Measurements from ENCODE around the gene FNDC8. TPM values are rescaled to one million over a fixed set of nuclear protein-coding genes. Genes with fewer than 3 reads are reported as not detected.

FNDC8 gene
- total RNA-seq (not detected), polyA plus RNA-seq (not detected)
- long read RNA-seq, donor 1 = 0 reads
- long read RNA-seq, donor 2 = 0 reads
- long read RNA-seq, donor 3 = 0 reads
- long read RNA-seq, donor 4 = 0 reads
- long read RNA-seq, donor 5 = 0 reads
- long read RNA-seq, donor 6 = 0 reads
- long read RNA-seq, donor 7 = 0 reads
- long read RNA-seq, donor 8 = 0 reads
- long read RNA-seq, donor 9 = 0 reads
- long read RNA-seq, donor 10 = 0 reads

DNA sequence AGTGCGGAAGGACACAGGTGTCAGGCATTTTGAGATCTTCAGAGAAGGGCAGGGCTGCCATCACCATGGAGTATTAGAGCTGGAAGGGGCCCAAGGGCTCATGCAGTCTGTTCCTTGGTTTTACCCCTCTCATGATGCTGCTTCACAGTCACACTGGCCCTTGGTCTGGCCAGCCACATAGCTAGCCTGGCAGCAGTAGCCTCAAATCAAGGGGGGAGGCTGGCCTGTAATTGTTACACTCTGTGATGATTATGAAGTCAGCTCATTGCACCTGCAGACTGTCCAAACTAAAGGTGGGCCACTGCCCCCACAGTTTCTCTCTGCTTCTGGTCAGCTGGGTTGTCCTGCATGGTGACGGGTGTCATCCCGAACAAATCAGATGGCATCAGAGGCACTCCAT is at the start of gene FNDC8:
TSS of gene FNDC8 (plus strand) at position 301 of the 400 bp plus-strand sequence. CDS start at position 380, 79 bp downstream.
- H3K4me1 ChIP-seq (replicated peaks in 1 of 2) = peaks cover 7 to 12% of the 10 kb centered on the region in 2 donors
- TF ChIP-seq POLR2A (IDR thresholded peaks at IDR 0.05) = no peak
- TF ChIP-seq, protein P1, sequence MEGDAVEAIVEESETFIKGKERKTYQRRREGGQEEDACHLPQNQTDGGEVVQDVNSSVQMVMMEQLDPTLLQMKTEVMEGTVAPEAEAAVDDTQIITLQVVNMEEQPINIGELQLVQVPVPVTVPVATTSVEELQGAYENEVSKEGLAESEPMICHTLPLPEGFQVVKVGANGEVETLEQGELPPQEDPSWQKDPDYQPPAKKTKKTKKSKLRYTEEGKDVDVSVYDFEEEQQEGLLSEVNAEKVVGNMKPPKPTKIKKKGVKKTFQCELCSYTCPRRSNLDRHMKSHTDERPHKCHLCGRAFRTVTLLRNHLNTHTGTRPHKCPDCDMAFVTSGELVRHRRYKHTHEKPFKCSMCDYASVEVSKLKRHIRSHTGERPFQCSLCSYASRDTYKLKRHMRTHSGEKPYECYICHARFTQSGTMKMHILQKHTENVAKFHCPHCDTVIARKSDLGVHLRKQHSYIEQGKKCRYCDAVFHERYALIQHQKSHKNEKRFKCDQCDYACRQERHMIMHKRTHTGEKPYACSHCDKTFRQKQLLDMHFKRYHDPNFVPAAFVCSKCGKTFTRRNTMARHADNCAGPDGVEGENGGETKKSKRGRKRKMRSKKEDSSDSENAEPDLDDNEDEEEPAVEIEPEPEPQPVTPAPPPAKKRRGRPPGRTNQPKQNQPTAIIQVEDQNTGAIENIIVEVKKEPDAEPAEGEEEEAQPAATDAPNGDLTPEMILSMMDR (IDR thresholded peaks at IDR 0.05) = no peak
- no peak within 1 kb of the TSS for H3K4me3 ChIP-seq
- intact Hi-C loops (cut with DNase I) = loop anchor here (5.0 to 10.0 kb wide), 3 partner anchors 124 to 704 kb away; no protein-coding TSS in a partner anchor
- DNase-seq = no peak
- H3K27me3 ChIP-seq = no peaks in the 10 kb centered on the region
- no peak within 1 kb of the TSS for H3K27ac ChIP-seq
- H3K36me3 ChIP-seq (replicated peaks in 1 of 2) = no peaks in the 10 kb centered on the region
- H3K9me3 ChIP-seq (replicated peaks in 1 of 3) = no peaks in the 10 kb centered on the region
- WGBS, 4 donors = 87 to 95% (median 93%) methylated on average over 3 of the region's 3 CpGs

DNA sequence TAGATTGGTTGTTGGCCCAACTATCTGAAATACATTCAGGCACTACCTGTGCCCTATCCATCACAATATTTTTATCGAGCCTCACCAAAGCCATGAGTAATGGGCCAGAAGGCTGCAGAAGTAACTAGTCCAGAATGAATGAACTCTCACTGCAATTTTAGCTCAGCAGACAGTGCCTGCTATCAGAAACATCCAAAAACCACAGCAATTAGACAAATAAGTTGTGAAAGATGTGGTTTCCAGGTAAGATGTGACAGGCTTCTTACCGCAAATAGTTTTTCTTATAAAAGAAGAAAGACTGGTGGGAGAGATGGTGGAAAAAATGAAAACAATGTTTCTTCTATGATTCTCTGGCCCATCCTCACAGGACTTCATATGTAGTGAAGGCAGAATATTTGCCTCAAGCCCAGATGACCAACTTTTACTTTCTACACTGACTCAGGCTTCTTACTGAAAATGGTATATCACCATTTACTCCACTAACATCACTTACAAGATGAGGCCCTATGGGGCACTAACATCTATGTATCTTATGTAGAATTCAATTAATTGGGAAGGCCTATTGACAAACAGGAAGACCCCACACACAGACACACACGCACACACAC is 48.1 kb upstream of the FNDC8 start:
- DNase-seq = no peak
- WGBS, 4 donors = 88 to 94% (median 91%) methylated on average over 3 of the region's 3 CpGs
- no peak overlapping the region for H3K27ac ChIP-seq
- intact Hi-C loops (cut with DNase I) = no loop called here
- TF ChIP-seq, protein P1 (IDR thresholded peaks at IDR 0.05) = no peak
- no peak for TF ChIP-seq POLR2A (IDR thresholded peaks at IDR 0.05)
- no peaks in the 10 kb centered on the region for H3K9me3 ChIP-seq (replicated peaks in 1 of 3)
- H3K36me3 ChIP-seq (replicated peaks in 1 of 2) = no peaks in the 10 kb centered on the region
- no peaks in the 10 kb centered on the region for H3K27me3 ChIP-seq
- peaks cover 0 to 9% of the 10 kb centered on the region in 2 donors for H3K4me1 ChIP-seq (replicated peaks in 1 of 2)
- no peak overlapping the region for H3K4me3 ChIP-seq

DNA sequence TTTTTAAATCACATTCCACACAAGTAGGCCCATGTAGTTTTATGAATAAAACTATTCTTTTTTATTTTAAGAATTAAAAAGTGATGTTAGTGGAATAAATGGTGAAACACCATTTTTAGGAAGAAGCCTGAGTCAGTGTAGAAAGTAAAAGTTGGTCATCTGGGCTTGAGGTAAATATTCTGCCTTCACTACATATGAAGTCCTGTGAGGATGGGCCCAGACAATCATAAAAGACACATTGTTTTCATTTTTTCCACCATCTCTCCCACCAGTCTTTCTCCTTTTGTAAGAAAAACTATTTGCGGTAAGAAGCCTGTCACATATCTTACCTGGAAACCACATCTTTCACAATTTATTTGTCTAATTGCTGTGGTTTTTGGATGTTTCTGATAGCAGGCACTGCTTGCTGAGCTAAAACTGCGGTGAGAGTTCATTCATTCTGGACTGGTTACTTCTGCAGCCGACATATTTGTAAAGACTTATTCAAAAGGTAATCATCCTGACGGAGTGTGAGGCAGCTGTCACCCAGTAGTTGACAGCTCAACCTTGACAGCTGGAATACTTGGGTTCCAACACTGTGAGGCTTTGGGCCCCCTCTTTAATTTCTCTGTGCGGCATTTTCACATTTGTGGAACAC is 47.3 kb upstream of the FNDC8 start:
- H3K4me3 ChIP-seq = no peak overlapping the region
- H3K36me3 ChIP-seq (replicated peaks in 1 of 2) = no peaks in the 10 kb centered on the region
- peaks cover 0 to 9% of the 10 kb centered on the region in 2 donors for H3K4me1 ChIP-seq (replicated peaks in 1 of 2)
- WGBS, 4 donors = 86 to 91% (median 89%) methylated on average over 5 of the region's 5 CpGs
- H3K27ac ChIP-seq = no peak overlapping the region
- H3K27me3 ChIP-seq = no peaks in the 10 kb centered on the region
- TF ChIP-seq, protein P1 (IDR thresholded peaks at IDR 0.05) = no peak
- no peak for TF ChIP-seq POLR2A (IDR thresholded peaks at IDR 0.05)
- intact Hi-C loops (cut with DNase I) = no loop called here
- DNase-seq = no peak
- no peaks in the 10 kb centered on the region for H3K9me3 ChIP-seq (replicated peaks in 1 of 3)

Data from adrenal gland (tissue), 19 donors.